Calu3 (cell line): ENCODE results near the gene ATP6V1D. TPM values are rescaled to one million over a fixed set of nuclear protein-coding genes. Genes with fewer than 3 reads are reported as not detected.

Source experiments
- BruUV-seq: library from RNA; stranded (reverse); fragments of 400-500 nt; replicated peaks from 2 replicates; lab custom pipeline; 2021; lab: Mats Ljungman, UMichigan
- CTCF ChIA-PET: fragments of 300-600 bp; sonication (Branson Sonifier 250); formaldehyde crosslinking; loops from one replicate; lab custom pipeline; 2022; ENCODE audit warnings: antibody characterized with exemption; lab: Charles Lee
- DNase-seq: peaks from one replicate; pipeline ENCODE4 v3.0.0; 2022
- H3K27ac Mint-ChIP-seq: one replicate; pipeline ENCODE4 v1.8.0; 2022; ENCODE audit warnings: mixed read lengths; ENCODE audit not compliant: unreplicated experiment
- H3K27me3 Mint-ChIP-seq: one replicate; pipeline ENCODE4 v1.8.0; 2022; ENCODE audit warnings: mixed read lengths; ENCODE audit not compliant: unreplicated experiment
- H3K36me3 Mint-ChIP-seq: one replicate; pipeline ENCODE4 v1.8.0; 2022; ENCODE audit warnings: mild to moderate bottlenecking, moderate library complexity, mixed read lengths; ENCODE audit not compliant: insufficient read depth, unreplicated experiment
- H3K4me1 Mint-ChIP-seq: one replicate; pipeline ENCODE4 v1.8.0; 2022; ENCODE audit warnings: mild to moderate bottlenecking, low read depth, mixed read lengths; ENCODE audit not compliant: unreplicated experiment
- H3K4me3 Mint-ChIP-seq: one replicate; pipeline ENCODE4 v1.8.0; 2022; ENCODE audit warnings: mild to moderate bottlenecking, low read depth, moderate library complexity, mixed read lengths; ENCODE audit not compliant: unreplicated experiment
- H3K9me3 Mint-ChIP-seq: one replicate; pipeline ENCODE4 v1.8.0; 2022; ENCODE audit warnings: low read depth, mixed read lengths; ENCODE audit not compliant: unreplicated experiment
- intact Hi-C: fragments of 100-400 bp; cut with micrococcal nuclease; formaldehyde crosslinking; loops from one replicate; pipeline ENCODE4 v1.10.0; 2022; ENCODE audit not compliant: unreplicated experiment
- total RNA-seq: library from RNA; stranded (reverse); gene quantifications from 2 replicates; pipeline ENCODE4 v1.2.3, GENCODE V29; 2022
- TF ChIP-seq, protein P1 (sequence below): fragments of 200-600 bp; IDR thresholded peaks from one replicate; pipeline ENCODE4 v1.8.0; 2022; ENCODE audit warnings: antibody characterized with exemption; ENCODE audit not compliant: unreplicated experiment

Gene ATP6V1D
- total RNA-seq, 1 experiment from 2014 or later, result 45.1 TPM

DNA sequence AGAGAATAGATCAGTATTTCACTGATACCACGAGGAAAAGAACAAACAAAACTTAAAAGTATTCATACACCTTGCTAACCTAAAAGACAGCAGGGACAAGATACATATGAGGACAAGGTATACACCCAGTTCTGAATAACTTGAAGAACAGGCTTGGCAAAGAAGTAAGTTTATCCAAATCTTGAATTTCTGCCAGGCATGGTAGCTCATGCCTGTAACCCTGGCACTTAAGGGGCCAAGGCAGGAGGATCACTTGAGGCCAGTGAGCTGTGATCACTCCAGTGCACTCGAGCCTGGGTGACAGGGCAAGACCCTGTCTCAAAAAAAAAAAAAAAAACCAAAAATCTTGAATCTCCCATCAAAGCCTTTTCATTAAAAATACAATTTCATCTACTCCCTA is 25.5 kb upstream of the ATP6V1D start:
- no peak overlapping the region for H3K4me3 Mint-ChIP-seq
- TF ChIP-seq, protein P1, sequence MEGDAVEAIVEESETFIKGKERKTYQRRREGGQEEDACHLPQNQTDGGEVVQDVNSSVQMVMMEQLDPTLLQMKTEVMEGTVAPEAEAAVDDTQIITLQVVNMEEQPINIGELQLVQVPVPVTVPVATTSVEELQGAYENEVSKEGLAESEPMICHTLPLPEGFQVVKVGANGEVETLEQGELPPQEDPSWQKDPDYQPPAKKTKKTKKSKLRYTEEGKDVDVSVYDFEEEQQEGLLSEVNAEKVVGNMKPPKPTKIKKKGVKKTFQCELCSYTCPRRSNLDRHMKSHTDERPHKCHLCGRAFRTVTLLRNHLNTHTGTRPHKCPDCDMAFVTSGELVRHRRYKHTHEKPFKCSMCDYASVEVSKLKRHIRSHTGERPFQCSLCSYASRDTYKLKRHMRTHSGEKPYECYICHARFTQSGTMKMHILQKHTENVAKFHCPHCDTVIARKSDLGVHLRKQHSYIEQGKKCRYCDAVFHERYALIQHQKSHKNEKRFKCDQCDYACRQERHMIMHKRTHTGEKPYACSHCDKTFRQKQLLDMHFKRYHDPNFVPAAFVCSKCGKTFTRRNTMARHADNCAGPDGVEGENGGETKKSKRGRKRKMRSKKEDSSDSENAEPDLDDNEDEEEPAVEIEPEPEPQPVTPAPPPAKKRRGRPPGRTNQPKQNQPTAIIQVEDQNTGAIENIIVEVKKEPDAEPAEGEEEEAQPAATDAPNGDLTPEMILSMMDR, result no peak
- H3K27ac Mint-ChIP-seq, result no peak overlapping the region
- H3K27me3 Mint-ChIP-seq, result no peaks in the 10 kb centered on the region
- intact Hi-C loops, result no loop called here
- no TSS peak for BruUV-seq
- H3K36me3 Mint-ChIP-seq, result peaks cover 55% of the 10 kb centered on the region
- no peaks in the 10 kb centered on the region for H3K4me1 Mint-ChIP-seq
- CTCF ChIA-PET, result no interaction called here
- no peaks in the 10 kb centered on the region for H3K9me3 Mint-ChIP-seq
- no peak for DNase-seq

DNA sequence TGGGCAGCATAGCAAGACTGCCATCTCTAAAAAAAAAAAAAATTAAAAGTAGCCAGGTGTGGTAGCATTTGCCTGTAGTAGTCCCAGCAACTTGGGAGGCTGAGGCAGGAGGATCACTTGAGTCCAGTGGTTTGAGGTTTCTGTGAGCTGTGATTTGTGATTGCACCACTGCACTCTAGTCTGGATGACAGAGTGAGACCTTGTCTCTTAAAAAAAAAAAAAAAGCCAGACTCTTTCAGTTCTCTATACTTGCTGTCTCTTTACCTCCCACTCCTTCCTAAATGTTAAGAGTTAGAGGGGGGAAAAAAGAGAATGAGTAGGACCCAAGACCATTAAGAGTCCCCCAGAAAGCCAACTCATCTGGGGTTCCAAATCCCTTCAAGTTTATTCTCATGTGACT is 18.3 kb upstream of the ATP6V1D start:
- TF ChIP-seq, protein P1, result no peak
- intact Hi-C loops, result no loop called here

DNA sequence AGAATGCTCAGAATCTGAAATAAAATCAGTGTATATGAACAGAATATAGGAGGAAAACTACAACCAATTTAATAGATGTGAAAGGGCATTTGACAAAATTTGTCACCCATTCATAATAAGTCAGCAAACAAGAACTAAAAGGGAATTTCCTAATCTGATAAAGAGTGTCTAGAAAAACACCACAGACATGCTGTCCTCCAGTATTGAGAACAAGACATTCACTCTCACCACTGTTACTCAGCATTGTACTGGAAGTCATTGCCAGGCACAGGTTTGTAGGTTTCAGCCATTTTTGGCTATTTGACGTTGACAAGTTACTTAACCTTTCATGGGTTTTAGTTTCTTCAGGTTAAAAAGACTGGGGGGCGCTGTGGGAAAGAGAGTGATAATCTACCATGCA is 13.7 kb upstream of the ATP6V1D start:
- no peak for DNase-seq
- no TSS peak for BruUV-seq
- H3K27me3 Mint-ChIP-seq, result no peaks in the 10 kb centered on the region
- no peaks in the 10 kb centered on the region for H3K9me3 Mint-ChIP-seq
- TF ChIP-seq, protein P1, result no peak
- H3K4me1 Mint-ChIP-seq, result peaks cover 24% of the 10 kb centered on the region
- no peak overlapping the region for H3K27ac Mint-ChIP-seq
- CTCF ChIA-PET, result no interaction called here
- H3K36me3 Mint-ChIP-seq, result peaks cover 46% of the 10 kb centered on the region
- H3K4me3 Mint-ChIP-seq, result no peak overlapping the region
- intact Hi-C loops, result no loop called here

More for the DNA sequence above, 18.3 kb upstream of the ATP6V1D start:
- peaks cover 48% of the 10 kb centered on the region for H3K36me3 Mint-ChIP-seq
- no peaks in the 10 kb centered on the region for H3K27me3 Mint-ChIP-seq
- peaks cover 17% of the 10 kb centered on the region for H3K4me1 Mint-ChIP-seq
- CTCF ChIA-PET, result no interaction called here
- BruUV-seq, result no TSS peak
- no peak overlapping the region for H3K4me3 Mint-ChIP-seq
- no peak for DNase-seq
- H3K27ac Mint-ChIP-seq, result no peak overlapping the region
- no peaks in the 10 kb centered on the region for H3K9me3 Mint-ChIP-seq

DNA sequence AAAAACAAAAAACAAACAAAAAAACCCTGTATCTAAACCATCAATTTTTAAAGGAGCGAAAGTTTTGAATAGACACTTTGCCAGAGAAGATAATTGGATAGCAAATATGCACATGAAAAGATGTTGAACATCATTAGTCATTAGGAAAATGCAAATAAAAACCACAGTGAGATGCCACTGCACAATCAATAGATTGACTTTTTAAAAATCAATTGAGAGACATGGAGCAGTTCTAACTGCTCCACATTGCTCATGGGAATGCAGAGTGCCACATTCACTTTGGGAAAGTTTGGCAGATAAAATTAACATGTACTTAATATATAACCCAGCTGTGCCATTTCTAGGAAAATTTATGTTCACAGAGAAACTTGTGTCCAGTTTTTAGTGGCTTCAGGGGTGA is 13.2 kb upstream of the ATP6V1D start:
- intact Hi-C loops, result no loop called here
- no peak for DNase-seq
- Mint-ChIP-seq H3K4me3 (no peak overlapping the region), H3K27me3 (no peaks in the 10 kb centered on the region), H3K4me1 (peaks cover 24% of the 10 kb centered on the region), H3K36me3 (peaks cover 49% of the 10 kb centered on the region), H3K9me3 (no peaks in the 10 kb centered on the region), H3K27ac (no peak overlapping the region)
- TF ChIP-seq, protein P1, result no peak
- BruUV-seq, result no TSS peak
- CTCF ChIA-PET, result no interaction called here
